HG03558 (cell line): ENCODE measurements around the gene ACTMAP.

Experiments
- ATAC-seq: cut with Tn5 transposase; IDR thresholded peaks from one replicate; pipeline ENCODE4 v1.9.1; 2021; ENCODE audit warnings: moderate number of reproducible peaks; ENCODE audit not compliant: unreplicated experiment; ENCODE audit errors: extremely low read depth

Gene ACTMAP

GRCh38 chr19:40703029-40703755, 47.1 kb downstream of the ACTMAP start:
- ATAC-seq: no peak

- ATAC-seq: no peak
Measured at GRCh38 chr19:40702337-40703012, 47.8 kb downstream of the ACTMAP start.

- ATAC-seq: no peak
Measured at GRCh38 chr19:40701758-40702157, 48.5 kb downstream of the ACTMAP start.

DNA sequence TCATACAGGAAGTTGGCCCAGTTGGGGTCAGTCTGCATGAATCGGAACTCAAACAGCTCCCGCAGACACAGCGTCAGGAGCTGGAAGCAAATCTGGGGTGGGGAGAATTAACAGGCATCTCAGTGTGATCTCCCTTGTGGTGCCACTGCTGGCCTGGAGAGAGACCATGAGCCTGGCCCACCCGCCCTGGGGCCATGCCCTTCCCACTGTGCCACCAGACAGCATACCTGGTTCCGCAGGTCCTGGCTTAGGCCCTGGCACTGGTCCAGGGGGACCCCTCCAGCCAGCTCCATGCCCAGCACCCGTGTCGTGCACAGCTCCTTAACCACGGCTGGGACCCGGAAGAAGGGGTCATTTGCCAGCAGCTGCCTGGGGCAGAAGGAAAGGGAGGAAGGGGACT, 50.2 kb downstream of the ACTMAP start:
- ATAC-seq: no peak

DNA sequence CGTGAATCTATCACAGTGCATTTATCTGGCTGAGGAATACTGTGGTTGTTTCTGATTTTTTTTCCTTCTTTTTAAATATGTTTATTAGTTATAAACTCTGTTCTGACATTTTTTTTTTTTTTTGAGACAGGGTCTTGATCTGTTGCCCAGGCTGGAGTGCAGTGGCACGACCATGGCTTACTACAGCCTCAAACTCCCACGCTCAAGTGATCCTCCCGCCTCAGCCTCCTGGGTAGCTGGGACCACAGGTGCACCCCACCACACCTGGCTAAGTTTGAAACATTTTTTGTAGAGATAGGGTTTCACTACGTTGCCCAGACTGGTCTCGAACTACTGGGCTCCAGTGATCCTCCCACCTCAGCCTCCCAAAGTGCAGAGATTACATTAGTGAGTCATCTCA, 53.3 kb downstream of the ACTMAP start:
- no peak for ATAC-seq

GRCh38 chr19:40695881-40696280, 54.4 kb downstream of the ACTMAP start:
- no peak for ATAC-seq

GRCh38 chr19:40693896-40694295, 56.4 kb downstream of the ACTMAP start:
- ATAC-seq: no peak

DNA sequence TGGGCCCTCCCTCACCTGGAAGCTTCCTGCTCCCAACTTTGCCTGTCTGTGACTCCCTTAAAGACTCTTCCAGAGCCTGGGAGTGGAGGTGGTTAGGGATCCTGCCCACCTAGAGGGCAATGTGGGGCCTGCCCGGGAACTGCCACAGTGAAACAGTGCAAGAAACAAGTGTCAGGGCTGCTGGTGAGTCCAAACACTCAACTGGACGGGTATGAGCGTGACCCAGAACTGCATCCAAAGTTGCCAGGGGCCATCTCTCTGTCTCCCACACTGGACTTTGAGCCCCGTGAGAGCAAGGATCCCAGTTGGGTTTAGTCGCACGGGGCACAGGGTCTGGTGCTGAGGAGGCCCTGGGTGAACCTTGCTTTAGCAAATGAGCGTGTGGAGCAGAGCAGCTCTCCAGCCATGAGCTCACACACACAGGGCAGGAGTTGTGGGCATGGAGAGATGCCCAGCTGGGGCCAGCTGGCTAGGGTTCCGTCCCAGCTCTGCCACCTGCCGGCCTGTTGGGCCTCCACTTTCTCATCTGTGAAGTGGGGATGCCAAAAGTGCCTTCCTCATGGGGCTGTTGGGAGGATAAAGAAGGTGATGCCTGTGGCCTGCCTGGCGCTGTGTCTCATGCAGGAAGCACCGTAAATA, 57.0 kb downstream of the ACTMAP start:
- ATAC-seq: no peak

DNA sequence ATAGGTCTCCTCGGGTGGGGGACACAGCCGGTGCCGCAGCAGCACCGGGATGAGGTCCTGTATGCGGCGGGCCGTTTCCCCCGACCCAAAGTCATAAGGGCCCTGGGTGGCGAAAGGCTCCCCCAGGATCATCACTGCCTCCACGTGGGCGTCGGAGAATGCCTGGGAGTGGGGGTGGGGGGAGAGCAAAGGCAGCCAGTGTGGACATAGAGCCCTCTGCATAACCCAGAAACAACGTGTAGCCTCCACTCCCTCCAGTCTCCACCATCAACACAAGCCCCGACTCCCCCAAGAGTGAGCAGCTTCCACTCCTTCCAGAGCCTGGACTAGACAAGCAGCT, 58.1 kb downstream of the ACTMAP start:
- no peak for ATAC-seq

DNA sequence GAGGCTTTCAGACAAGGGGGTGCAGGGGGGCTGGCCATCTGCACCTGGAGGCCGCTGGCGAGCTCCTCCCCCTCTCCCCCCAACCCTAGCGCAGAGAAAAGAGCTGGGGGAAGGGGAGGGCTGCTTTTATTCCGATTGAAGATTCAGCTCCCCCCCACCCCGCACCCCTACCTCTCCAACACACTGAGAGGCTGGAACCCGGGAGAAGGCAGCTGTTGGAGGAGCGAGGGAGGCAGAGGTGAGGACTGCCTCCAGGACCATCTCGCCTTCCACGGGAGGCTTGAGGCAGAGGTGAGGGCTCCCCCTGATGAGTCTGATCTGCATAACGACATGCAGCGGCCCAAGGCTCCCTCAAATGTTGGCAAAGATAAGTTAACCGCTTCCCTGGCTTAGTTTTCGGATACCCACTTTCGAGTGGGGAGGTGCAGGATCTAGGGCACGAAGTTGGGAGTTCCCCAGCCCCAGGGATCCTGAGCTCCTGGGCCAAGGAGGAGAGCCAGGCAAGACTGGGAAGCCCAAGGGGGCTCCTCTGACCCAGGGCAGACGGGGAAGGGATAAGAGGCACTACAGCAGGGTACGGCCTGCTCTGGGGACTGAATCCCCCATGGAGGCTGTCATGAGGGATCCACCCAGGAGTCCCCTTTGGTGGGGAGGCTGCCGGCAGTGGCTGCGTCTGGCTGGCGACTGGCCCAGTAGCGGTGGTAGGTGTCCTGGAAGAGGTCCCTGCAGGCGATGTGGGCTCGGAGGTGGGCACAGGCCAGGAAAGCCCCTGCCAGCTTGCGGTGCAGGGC, 58.7 kb downstream of the ACTMAP start:
- ATAC-seq: no peak
